HG03575 (cell line): ENCODE results near the gene ZC3HAV1L.
"Not testable (repeated sequence)": the region's sequence is repeated elsewhere in the genome, so short reads cannot be mapped to it uniquely, and the experiment has no call there.

ENCODE experiments used
- ATAC-seq: cut with Tn5 transposase; IDR thresholded peaks from one replicate; pipeline ENCODE4 v1.9.1; 2021; ENCODE audit not compliant: unreplicated experiment, insufficient number of reproducible peaks, low FRiP score; ENCODE audit errors: extremely low read depth

Gene ZC3HAV1L

DNA sequence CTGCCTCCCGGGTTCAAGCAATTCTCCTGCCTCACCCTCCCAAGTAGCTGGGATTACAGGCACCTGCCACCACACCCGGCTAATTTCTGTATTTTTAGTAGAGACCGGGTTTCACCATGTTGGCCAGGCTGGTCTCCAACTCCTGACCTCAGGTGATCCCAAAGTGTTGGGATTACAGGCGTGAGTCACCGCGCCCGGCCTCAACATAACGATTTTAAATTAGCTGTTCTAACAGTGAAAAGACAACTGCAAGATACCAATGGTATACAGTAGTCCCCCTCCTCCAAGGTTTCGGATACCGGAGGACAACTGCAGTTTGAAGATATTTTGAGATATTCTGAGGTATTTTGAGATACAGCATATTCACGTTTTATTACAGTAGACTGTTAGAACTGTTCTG, 59.7 kb downstream of the ZC3HAV1L start:
- ATAC-seq, result not testable (repeated sequence)
